ENCODE results near the gene ZBTB47.

GRCh38 chr3:42711491-42712343 is 58.2 kb downstream of the ZBTB47 start:
- TF ChIP-seq EZH2 (IDR thresholded peaks at IDR 0.05; ENCODE audit: borderline replicate concordance, insufficient read depth, low read length, poor library complexity, severe bottlenecking) (no peak), RAD21 (conservative IDR thresholded peaks at IDR 0.05) (no peak), CTCF (IDR thresholded peaks at IDR 0.05; ENCODE audit: poor library complexity, severe bottlenecking) (no peak), EP300 (conservative IDR thresholded peaks at IDR 0.05; ENCODE audit: poor library complexity, severe bottlenecking) (no peak), TAF1 (IDR thresholded peaks at IDR 0.05; ENCODE audit: low read depth) (no peak)
